Rectal smooth muscle tissue (tissue), 1 donor: ENCODE results near the gene ORC3.
"Not testable (repeated sequence)": the region's sequence is repeated elsewhere in the genome, so short reads cannot be mapped to it uniquely, and the experiment has no call there.

Experiments used
- H3K27ac ChIP-seq: one replicate; pipeline ENCODE4 v1.7.0; 2013; ENCODE audit warnings: low read depth, low read length, inconsistent platforms
- H3K27me3 ChIP-seq: one replicate; pipeline ENCODE4 v1.7.0; 2013; ENCODE audit warnings: low read length; ENCODE audit not compliant: control insufficient read depth, insufficient read depth
- H3K36me3 ChIP-seq: one replicate; pipeline ENCODE4 v1.7.0; 2013; ENCODE audit warnings: low read length; ENCODE audit not compliant: control insufficient read depth, insufficient read depth
- H3K4me1 ChIP-seq: one replicate; pipeline ENCODE4 v1.7.0; 2013; ENCODE audit warnings: low read length; ENCODE audit not compliant: control insufficient read depth, insufficient read depth
- H3K4me3 ChIP-seq: one replicate; pipeline ENCODE4 v1.7.0; 2013; ENCODE audit warnings: low read length
- H3K9ac ChIP-seq: one replicate; pipeline ENCODE4 v1.7.0; 2013; ENCODE audit warnings: low read length

Gene ORC3

DNA sequence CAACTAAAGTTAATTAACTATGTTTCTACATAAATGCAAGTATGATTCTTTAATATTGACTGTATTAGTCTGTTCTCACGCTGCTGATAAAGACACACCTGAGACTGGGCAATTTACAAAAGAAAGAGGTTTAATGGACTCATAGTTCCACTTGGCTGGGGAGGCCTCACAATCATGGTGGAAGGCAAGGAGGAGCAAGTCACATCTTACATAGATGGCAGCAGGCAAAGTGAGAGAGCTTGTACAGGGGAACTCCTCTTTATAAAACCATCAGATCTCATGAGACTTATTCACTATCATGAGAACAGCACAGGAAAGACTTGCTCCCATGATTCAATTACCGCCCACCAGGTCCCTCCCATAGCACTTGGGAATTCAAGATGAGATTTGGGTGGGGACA lies 23.1 kb downstream of the ORC3 start:
- not testable (repeated sequence) for H3K9ac ChIP-seq, H3K27ac ChIP-seq, H3K36me3 ChIP-seq, H3K4me3 ChIP-seq, H3K27me3 ChIP-seq, H3K4me1 ChIP-seq

GRCh38 chr6:87617405-87617804 lies 27.5 kb downstream of the ORC3 start:
- no peaks in the 10 kb centered on the region for H3K4me1 ChIP-seq
- no peaks in the 10 kb centered on the region for H3K27me3 ChIP-seq
- no peak overlapping the region for H3K9ac ChIP-seq
- H3K27ac ChIP-seq: no peak overlapping the region
- H3K36me3 ChIP-seq: peaks cover 3% of the 10 kb centered on the region
- no peak overlapping the region for H3K4me3 ChIP-seq

GRCh38 chr6:87618531-87618930 lies 28.6 kb downstream of the ORC3 start:
- Histone ChIP-seq H3K27ac (no peak overlapping the region), H3K4me1 (no peaks in the 10 kb centered on the region), H3K9ac (no peak overlapping the region), H3K4me3 (no peak overlapping the region), H3K27me3 (no peaks in the 10 kb centered on the region), H3K36me3 (peaks cover 2% of the 10 kb centered on the region)

GRCh38 chr6:87623248-87623647 lies 33.3 kb downstream of the ORC3 start:
- Histone ChIP-seq H3K4me3 (no peak overlapping the region), H3K4me1 (no peaks in the 10 kb centered on the region), H3K9ac (no peak overlapping the region), H3K36me3 (no peaks in the 10 kb centered on the region), H3K27ac (no peak overlapping the region), H3K27me3 (no peaks in the 10 kb centered on the region)

- Histone ChIP-seq H3K27ac (no peak overlapping the region), H3K4me1 (no peaks in the 10 kb centered on the region), H3K9ac (no peak overlapping the region), H3K36me3 (no peaks in the 10 kb centered on the region), H3K27me3 (no peaks in the 10 kb centered on the region), H3K4me3 (no peak overlapping the region)
Measured at GRCh38 chr6:87628424-87628823, 38.5 kb downstream of the ORC3 start.

DNA sequence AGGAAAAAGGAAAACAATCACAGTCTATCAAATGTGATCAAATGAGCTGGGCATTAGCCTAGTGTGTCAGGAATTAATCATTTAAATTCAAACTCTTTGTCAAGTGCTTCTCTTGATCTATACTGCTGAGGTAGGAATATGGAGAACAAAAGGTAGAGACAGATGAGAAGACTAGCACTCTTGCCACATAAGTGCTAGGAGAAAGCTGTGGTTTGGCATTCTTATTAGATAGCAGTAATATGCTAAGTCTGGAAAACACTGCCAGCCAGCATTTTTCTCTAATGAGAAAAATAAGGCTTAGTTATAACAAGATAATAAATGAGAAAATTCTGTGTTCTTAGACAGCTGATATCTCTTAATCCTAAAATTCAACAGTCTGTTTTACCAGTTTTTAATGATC lies 38.9 kb downstream of the ORC3 start:
- H3K27ac ChIP-seq: no peak overlapping the region
- no peak overlapping the region for H3K9ac ChIP-seq
- no peaks in the 10 kb centered on the region for H3K4me1 ChIP-seq
- no peak overlapping the region for H3K4me3 ChIP-seq
- H3K36me3 ChIP-seq: no peaks in the 10 kb centered on the region
- H3K27me3 ChIP-seq: no peaks in the 10 kb centered on the region

DNA sequence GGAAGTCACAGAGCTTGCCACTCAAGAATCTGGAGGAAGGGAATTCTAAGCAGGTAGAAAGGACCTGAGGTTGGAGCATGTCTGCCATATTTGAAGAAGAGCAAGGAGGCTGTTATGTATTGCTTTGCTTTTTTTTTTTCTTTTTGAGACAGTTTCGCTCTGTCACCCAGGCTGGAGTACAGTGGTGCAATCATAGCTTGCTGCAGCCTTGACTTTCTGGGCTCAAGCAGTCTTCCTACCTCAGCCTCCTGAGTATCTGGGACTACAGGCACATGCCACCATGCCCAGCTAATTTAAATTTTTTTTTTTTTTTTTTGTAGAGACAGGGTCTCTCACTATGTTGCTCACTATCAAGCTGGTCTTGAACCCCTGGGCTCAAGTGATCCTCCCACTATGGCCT lies 40.8 kb downstream of the ORC3 start:
- Histone ChIP-seq H3K9ac (no peak overlapping the region), H3K36me3 (peaks cover 2% of the 10 kb centered on the region), H3K27me3 (no peaks in the 10 kb centered on the region), H3K27ac (no peak overlapping the region), H3K4me3 (no peak overlapping the region), H3K4me1 (no peaks in the 10 kb centered on the region)

DNA sequence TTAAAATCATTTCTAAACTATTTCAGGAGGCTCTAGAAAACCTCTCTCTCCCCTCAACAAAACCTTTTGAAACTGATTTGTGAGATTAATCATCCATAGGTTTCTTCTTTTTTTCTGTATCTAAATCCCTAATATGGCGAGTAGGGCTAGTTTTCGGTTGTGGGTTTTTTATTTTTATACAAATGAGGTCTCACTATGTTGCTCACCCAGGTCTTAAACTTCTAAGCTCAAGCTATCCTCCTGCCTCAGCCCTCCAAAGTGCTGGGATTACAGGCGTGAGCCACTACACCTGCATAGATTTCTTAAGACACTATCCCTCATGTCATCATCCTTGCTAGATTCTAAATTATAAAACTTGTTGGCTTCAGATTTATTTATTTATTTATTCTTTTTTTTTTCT lies 43.9 kb downstream of the ORC3 start:
- Histone ChIP-seq H3K36me3 (peaks cover 2% of the 10 kb centered on the region), H3K27ac (no peak overlapping the region), H3K4me1 (no peaks in the 10 kb centered on the region), H3K27me3 (no peaks in the 10 kb centered on the region), H3K4me3 (no peak overlapping the region), H3K9ac (no peak overlapping the region)

DNA sequence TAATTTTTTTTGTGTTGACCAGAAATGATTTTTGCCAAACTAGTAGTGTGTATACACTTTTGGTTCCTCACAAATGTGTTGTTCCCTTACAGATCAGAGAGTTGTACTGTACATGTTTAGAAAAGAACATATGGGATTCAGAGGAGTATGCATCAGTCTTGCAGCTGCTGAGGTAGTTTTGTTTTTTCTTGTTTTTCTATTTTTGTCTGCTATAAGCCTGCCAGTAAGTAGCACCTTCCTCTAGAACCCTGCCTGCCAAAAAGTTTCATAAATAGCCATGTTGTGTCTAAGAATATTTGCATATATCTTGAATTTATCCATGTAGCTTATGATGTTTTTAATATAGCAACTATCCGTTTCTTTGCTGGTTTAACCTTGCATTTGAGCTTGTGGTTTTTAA lies 46.4 kb downstream of the ORC3 start:
- Histone ChIP-seq H3K27me3 (no peaks in the 10 kb centered on the region), H3K4me1 (no peaks in the 10 kb centered on the region), H3K4me3 (no peak overlapping the region), H3K27ac (no peak overlapping the region), H3K9ac (no peak overlapping the region), H3K36me3 (peaks cover 4% of the 10 kb centered on the region)

DNA sequence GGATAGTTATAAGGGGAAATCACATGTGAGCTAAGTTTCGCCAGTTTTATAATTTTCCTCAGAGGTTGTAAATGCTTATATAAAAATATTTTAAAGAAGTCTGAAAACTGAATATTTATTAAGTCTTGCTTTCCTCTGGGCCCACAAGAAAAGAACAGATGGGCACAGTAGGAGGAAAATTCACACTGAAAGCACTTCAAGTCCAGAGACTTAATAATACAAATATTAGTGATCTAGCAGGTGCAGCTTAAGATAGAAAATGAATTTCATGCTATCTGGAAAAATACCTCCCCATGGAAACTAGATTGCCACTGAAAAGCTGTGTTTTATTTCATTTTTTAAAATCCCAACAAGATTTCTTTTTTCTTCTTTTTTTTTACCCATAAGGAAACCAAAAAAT lies 47.2 kb downstream of the ORC3 start:
- no peak overlapping the region for H3K9ac ChIP-seq
- no peaks in the 10 kb centered on the region for H3K27me3 ChIP-seq
- H3K27ac ChIP-seq: no peak overlapping the region
- peaks cover 4% of the 10 kb centered on the region for H3K36me3 ChIP-seq
- no peaks in the 10 kb centered on the region for H3K4me1 ChIP-seq
- no peak overlapping the region for H3K4me3 ChIP-seq

- no peak overlapping the region for H3K4me3 ChIP-seq
Measured at GRCh38 chr6:87639373-87639772, 49.4 kb downstream of the ORC3 start.

GRCh38 chr6:87641065-87641692 lies 51.2 kb downstream of the ORC3 start:
- Histone ChIP-seq H3K4me3 (no peak overlapping the region), H3K4me1 (no peaks in the 10 kb centered on the region), H3K27me3 (no peaks in the 10 kb centered on the region), H3K27ac (no peak overlapping the region), H3K9ac (no peak overlapping the region), H3K36me3 (peaks cover 2% of the 10 kb centered on the region)

More at GRCh38 chr6:87639373-87639772, 49.4 kb downstream of the ORC3 start:
- Histone ChIP-seq H3K36me3 (peaks cover 2% of the 10 kb centered on the region), H3K9ac (no peak overlapping the region), H3K27ac (no peak overlapping the region), H3K27me3 (no peaks in the 10 kb centered on the region), H3K4me1 (no peaks in the 10 kb centered on the region)

DNA sequence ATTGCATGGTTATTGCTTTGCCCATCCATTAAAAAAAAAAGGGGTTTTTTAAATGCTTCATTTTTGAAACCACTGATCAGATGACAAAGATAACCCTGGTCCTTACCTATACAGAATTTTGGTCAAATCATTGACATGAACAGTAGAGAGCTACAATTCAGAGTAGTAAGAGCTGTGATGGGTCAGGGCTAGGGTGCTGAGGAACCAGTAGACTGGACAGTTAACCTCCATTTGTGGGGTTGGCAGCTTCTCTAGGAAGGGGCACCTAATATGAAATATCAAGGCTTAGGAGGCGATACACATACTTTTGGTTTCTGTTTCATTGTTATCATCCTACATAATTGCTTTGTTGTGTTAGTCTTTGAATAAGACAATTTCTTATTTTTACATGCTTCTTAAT lies 55.1 kb downstream of the ORC3 start:
- Histone ChIP-seq H3K9ac (no peak overlapping the region), H3K27ac (no peak overlapping the region), H3K4me1 (no peaks in the 10 kb centered on the region), H3K27me3 (no peaks in the 10 kb centered on the region), H3K36me3 (peaks cover 2% of the 10 kb centered on the region), H3K4me3 (no peak overlapping the region)
